ENCODE results near the gene RASAL2. TPM values are rescaled to one million over a fixed set of nuclear protein-coding genes. Genes with fewer than 3 reads are reported as not detected.

The RASAL2 gene
- total RNA-seq, 4 donors from 2014 or later: 19.7 to 36.7 (median 27.4) TPM

- no peak for TF ChIP-seq CTCF (IDR thresholded peaks at IDR 0.05; ENCODE audit: low read depth)
Measured at GRCh38 chr1:178498896-178499675, 405.2 kb downstream of the RASAL2 start.

- TF ChIP-seq CTCF (IDR thresholded peaks at IDR 0.05; ENCODE audit: low read depth): no peak
Measured at GRCh38 chr1:178500091-178500770, 406.3 kb downstream of the RASAL2 start.

- no peak for TF ChIP-seq CTCF (IDR thresholded peaks at IDR 0.05; ENCODE audit: low read depth)
Measured at GRCh38 chr1:178500936-178501554, 407.1 kb downstream of the RASAL2 start.

GRCh38 chr1:178501705-178502329 lies 407.9 kb downstream of the RASAL2 start:
- no peak for TF ChIP-seq CTCF (IDR thresholded peaks at IDR 0.05; ENCODE audit: low read depth)

- no peak for TF ChIP-seq CTCF (IDR thresholded peaks at IDR 0.05; ENCODE audit: low read depth)
Measured at GRCh38 chr1:178502330-178502714, 408.4 kb downstream of the RASAL2 start.

- TF ChIP-seq CTCF (IDR thresholded peaks at IDR 0.05; ENCODE audit: low read depth): no peak
Measured at GRCh38 chr1:178502856-178503255, 409.0 kb downstream of the RASAL2 start.

- TF ChIP-seq CTCF (IDR thresholded peaks at IDR 0.05; ENCODE audit: low read depth): no peak
Measured at GRCh38 chr1:178503849-178504248, 409.9 kb downstream of the RASAL2 start.

Measured in subcutaneous adipose tissue (tissue), 4 donors.